GM21447 (cell line): ENCODE results near the gene LRRC53.

Experiments used
- ATAC-seq: cut with Tn5 transposase; IDR thresholded peaks from one replicate; pipeline ENCODE4 v1.9.1; 2021; ENCODE audit not compliant: unreplicated experiment

Gene LRRC53

DNA sequence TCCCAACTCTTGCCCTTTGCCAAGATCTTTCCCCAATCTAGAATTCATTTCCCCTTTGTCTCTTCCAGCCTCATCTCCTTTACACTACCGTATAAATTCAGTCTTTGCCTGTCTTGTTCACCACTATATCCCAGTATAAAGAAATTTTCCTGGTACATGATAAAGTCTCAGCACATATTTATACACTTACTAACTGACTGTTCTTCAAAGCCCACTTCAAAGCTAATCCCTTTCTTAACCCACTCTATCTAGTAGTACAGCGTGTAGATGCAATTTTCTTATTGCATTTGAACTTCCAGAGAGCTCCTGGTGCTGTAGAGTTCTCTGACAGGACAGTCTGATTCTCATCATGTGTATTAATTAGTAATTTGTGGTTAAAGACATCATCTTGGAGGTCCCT is 78.1 kb downstream of the LRRC53 start:
- ATAC-seq = no peak

DNA sequence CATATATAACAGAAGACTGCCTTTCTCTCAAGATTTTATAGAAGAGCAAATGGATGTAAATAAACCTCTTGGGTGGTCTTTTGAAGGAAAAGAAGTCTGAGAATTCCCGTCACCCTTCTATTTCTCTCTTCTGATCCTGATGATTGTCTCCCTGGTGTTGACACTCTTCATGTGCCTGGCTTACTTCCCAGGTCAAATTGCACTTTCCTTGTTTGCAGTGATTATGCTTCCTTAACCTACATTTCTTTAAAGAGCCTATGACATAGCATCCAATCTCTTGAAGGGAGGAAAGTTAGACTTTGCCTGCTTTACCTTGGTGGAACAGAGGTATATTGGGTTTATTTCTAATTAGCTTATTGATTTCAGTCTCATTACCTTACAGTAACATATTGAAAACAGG is 80.1 kb downstream of the LRRC53 start:
- ATAC-seq = no peak

DNA sequence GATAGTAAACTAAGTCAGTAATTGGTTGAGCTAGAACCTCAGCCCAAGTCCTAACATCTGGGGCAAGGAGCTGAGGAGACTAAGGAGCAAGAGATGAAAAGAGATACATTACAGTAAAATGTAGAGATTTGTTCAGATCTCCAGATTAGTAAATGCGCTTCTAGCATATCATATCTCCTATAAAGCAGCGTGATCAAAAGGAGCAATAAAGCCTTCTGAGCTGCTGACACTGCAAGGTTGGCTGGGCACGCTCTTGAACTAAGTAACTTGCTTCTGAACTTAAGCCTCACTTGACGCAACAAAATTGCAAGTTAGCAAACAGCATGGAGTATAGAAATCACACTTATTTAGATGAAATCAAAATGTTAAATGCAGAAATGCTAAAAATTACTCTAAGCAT is 80.9 kb downstream of the LRRC53 start:
- ATAC-seq = no peak

DNA sequence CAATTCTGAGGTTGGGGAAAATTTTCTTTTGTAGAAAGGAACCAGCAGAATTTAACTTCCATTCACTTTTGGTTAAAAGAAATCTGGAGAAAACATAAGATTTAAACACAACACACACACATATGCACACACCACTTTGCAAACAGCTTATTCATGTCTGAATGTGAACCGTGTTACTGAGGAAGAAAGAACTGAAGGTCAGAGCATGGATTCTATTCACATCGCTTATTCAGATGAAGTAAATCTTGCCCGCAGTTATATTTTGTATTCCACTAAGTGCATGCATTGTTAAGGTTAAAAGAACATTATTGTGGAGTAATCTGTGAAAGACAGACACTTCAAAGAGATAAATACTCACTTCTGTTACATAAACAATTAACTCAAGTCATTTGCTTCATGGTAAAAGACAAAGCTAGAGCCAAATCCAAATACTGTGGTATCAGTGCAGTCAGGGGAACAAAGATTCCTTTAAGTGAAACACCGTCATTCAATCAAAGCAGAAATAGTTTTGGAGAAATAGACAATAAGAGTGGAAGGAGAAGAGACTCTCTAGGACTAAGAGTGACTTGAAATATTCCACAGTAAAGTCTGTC is 82.0 kb downstream of the LRRC53 start:
- no peak for ATAC-seq

DNA sequence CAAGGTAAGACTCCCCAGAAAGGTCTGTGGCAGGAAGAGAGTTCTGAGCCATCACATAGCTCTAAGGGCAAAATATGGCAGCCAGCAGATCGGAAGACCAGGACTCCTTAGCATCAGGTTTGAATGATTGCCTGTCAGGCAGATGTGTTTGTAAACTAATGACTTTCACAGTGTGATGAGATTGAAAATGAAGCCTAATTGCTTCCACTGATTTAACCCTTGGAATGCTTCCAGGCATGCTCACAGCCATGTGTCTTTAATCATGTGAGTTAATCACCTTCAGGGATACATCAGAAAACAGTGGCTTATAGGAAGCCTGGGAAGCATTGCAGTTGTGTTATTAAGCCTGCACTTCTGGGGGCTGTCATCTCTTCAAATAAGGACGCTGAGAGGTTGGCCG is 82.8 kb downstream of the LRRC53 start:
- no peak for ATAC-seq

DNA sequence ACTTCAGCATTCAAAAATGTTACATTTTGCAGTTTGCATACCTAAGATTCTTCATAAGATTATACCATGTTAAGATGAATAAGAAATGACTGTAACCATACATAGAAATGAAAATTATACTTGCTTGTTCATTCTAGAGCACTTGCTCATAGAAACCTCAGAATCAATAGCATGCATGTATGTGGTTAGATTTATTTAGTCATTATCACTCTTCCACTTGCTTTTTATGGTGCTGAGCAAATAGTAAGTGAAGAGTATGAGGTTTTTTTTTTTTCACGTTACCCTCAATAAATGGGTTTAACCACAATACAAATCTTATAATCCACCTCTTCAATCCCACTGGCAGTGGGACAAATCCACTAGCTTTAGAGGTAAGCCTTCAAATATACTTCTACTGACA is 84.7 kb downstream of the LRRC53 start:
- ATAC-seq = no peak

DNA sequence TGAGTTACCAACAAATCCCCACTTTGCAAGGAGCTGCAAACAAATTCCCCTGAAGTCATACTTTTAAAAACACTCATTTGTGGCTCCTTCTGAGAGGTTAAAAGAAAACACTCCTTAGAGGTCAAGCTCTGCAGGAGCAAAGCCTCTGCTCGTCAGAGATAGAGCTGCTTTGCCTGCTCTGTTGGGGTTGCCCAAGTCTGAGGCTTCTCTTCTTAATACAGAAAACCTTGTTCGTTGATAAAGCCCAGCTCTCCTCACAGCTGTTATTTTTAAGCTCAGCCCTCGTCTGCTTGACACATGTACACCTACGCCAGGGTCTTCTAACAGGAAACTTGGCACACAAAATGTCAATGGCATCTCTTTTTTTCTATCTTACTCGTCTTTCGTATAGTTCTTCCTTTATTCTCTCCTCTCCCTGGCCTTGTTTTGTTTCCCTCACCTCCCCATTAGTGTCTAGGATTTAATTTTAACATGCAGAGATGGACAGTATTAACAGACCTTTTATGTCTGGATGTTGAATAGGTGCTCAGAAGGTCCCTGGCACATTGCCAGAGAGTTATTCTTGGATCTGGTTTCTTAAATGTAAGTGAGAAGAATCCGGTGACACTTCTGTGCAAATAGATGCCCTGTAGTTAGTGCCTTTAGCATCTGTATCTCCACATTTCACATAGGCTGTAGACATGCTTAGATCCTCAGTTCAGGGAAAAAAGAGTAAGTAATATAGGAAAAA is 86.0 kb downstream of the LRRC53 start:
- no peak for ATAC-seq

DNA sequence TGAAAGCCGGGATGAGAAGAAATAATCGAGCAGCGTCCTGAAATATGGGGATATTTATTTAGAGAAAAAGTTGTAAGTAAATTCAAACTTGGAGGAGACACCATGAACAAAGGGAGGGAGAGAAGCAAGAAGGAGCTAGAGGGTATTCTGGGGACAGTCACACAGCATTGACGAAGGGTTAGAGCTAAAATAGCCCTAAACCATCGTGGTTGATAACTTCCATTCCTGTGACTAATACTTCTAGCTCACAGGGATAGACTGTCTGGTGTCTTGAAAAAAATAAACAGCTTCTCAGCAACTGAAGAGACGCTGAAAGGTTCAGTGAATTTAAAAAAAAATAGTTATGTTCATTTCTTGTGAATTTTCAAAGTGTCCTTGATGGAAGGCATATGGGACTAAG is 86.7 kb downstream of the LRRC53 start:
- ATAC-seq = no peak

DNA sequence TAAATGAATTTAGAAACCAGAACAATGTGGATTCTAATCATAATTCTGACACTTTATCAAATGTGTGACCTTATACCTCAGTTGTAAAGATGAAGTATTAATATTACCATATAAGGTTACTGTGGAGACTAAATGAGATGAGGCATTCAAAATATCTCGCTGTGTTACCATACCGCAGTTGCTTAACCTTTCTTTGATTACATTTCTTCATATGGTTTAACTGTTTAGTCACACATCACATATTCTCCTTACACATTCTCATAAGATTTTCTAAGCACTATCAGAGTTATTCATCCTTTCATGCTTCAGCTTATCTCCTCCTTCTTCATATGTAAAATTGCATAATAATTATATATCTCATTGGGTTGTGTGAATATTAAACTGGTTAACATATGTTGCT is 88.9 kb downstream of the LRRC53 start:
- ATAC-seq = no peak

DNA sequence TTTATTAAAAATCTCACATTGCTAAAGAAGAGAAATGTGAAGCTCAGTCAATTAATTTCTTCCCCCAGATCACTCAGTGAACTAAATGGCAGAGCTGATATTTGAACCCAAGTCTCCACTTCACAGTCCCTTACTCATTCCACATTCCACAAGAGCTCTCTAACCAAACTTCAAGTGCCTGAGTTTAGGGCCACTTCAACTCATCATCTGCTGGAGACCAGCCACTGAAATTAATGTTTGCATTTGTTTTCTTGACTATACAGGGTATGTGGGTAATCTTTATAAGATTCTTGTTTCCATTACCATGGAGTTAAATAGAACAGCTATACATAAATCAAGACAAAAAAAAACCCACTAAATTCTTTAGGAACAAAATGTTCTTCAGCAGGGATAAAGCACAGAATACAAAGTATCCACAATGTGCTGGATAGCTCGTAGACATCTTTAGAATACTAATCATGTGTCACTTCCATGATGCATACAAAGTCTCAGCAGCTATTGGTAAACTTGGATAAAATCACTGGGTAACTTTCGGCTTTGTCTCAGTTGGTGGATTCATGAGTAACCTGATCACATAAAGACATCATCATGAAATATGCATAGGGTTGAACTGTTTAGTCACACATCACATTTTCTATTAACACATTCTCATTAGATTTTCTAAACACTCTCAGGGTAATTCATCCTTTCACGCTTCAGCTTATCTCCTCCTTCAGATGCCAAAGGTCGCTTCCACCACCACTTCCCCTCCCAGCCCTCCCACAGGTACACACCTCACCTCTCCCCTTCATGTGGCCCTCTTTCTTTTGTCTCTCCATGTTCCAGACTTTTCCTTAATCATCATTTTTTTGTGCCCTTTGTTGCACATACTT is 89.8 kb downstream of the LRRC53 start:
- no peak for ATAC-seq

DNA sequence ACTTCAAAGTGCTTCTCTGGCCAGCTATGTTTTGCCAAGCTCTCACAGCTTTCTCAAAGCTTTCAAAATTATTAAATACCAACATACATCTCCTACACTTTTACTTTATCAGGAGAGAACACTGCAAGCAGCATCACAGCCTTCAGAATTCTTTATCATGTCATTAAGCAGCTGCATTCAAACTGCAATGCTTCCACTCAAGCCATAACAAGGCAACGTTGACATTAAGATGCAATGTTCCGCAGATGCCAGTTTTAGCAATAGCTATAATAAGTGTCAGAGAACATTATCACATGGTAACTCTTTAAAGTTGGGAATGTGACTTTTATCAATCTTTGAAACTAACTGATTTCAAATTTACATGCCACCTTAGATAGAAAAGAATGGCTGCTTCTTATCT is 91.9 kb downstream of the LRRC53 start:
- no peak for ATAC-seq
